SIG-M5 treated with dmso at 0.1 percent for 504 hours (cell line): ENCODE results near the gene DYNLRB1.
"Not testable (repeated sequence)": the region's sequence is repeated elsewhere in the genome, so short reads cannot be mapped to it uniquely, and the experiment has no call there.

Experiments
- DNase-seq: peaks from one replicate; lab custom pipeline; 2025; ENCODE audit not compliant: unreplicated experiment; lab: John Stamatoyannopoulos, UW

The DYNLRB1 gene

GRCh38 chr20:34511891-34512265, 4.3 kb upstream of the DYNLRB1 start:
- no peak for DNase-seq

GRCh38 chr20:34512266-34512954, 3.8 kb upstream of the DYNLRB1 start:
- no peak for DNase-seq

- DNase-seq: no peak
These were observed 3.2 kb upstream of the DYNLRB1 start for GRCh38 chr20:34512955-34513419.

- DNase-seq: not testable (repeated sequence)
These were observed 2.2 kb upstream of the DYNLRB1 start for GRCh38 chr20:34514034-34514433.

- DNase-seq: peak; percentile 53
These were observed 1.2 kb upstream of the DYNLRB1 start for GRCh38 chr20:34514897-34515483.

GRCh38 chr20:34515484-34516246, 557 bp upstream of the DYNLRB1 start:
- peak; percentile 73 for DNase-seq

- no peak for DNase-seq
These were observed 888 bp downstream of the DYNLRB1 start for GRCh38 chr20:34517114-34517505.

- not testable (repeated sequence) for DNase-seq
These were observed 2.6 kb downstream of the DYNLRB1 start for GRCh38 chr20:34518863-34519262.

- DNase-seq: not testable (repeated sequence)
These were observed 3.6 kb downstream of the DYNLRB1 start for GRCh38 chr20:34519841-34520240.

- peak; percentile 31 for DNase-seq
These were observed 7.0 kb downstream of the DYNLRB1 start for GRCh38 chr20:34522969-34523871.

- DNase-seq: no peak
These were observed 8.2 kb downstream of the DYNLRB1 start for GRCh38 chr20:34524426-34524825.

- no peak for DNase-seq
These were observed 9.1 kb downstream of the DYNLRB1 start for GRCh38 chr20:34525342-34525708.

GRCh38 chr20:34525709-34526416, 9.6 kb downstream of the DYNLRB1 start:
- DNase-seq: peak; percentile 65

GRCh38 chr20:34526466-34526865, 10.2 kb downstream of the DYNLRB1 start:
- no peak for DNase-seq

- DNase-seq: no peak
These were observed 10.8 kb downstream of the DYNLRB1 start for GRCh38 chr20:34527016-34527415.

GRCh38 chr20:34528921-34529297, 12.7 kb downstream of the DYNLRB1 start:
- DNase-seq: no peak

- no peak for DNase-seq
These were observed 13.5 kb downstream of the DYNLRB1 start for GRCh38 chr20:34529742-34530141.

- DNase-seq: no peak
These were observed 14.1 kb downstream of the DYNLRB1 start for GRCh38 chr20:34530342-34530741.

GRCh38 chr20:34531608-34532265, 15.5 kb downstream of the DYNLRB1 start:
- no peak for DNase-seq

GRCh38 chr20:34532320-34532719, 16.1 kb downstream of the DYNLRB1 start:
- DNase-seq: no peak
